ENCODE measurements around the gene CNKSR1. TPM values are rescaled to one million over a fixed set of nuclear protein-coding genes. Genes with fewer than 3 reads are reported as not detected.

CNKSR1 gene
- total RNA-seq, 2 experiments from 2014 or later, result 2.5 TPM

- POLR2A ChIA-PET, result interaction anchor here (0.7 kb wide), 2 partner anchors 65 to 650 kb away, joined by 3 to 5 read pairs; no protein-coding TSS in a partner anchor
These were observed 46.6 kb upstream of the CNKSR1 start for GRCh38 chr1:26130695-26131094.

GRCh38 chr1:26132128-26132833, 45.0 kb upstream of the CNKSR1 start:
- CTCF ChIA-PET (ENCODE audit: unreplicated experiment), result no interaction called here
- TF ChIP-seq CTCF (conservative IDR thresholded peaks at IDR 0.05; ENCODE audit: low read length), result no peak
- no peak for TF ChIP-seq EZH2phosphoT487 (IDR thresholded peaks at IDR 0.05; ENCODE audit: borderline replicate concordance, low read depth, low read length)
- Histone ChIP-seq H3K9me3 (ENCODE audit: low read length) (no peaks in the 10 kb centered on the region), H3K4me1 (ENCODE audit: insufficient read depth, low read length, poor library complexity, severe bottlenecking) (peaks cover 5% of the 10 kb centered on the region), H3K36me3 (ENCODE audit: insufficient read depth, low read length) (no peaks in the 10 kb centered on the region), H3K9me2 (ENCODE audit: insufficient read depth, low read length) (no peaks in the 10 kb centered on the region), H3K4me3 (ENCODE audit: low read depth, low read length, poor library complexity, severe bottlenecking) (no peak overlapping the region), H3K79me2 (ENCODE audit: insufficient read depth, low read depth, low read length) (no peaks in the 10 kb centered on the region), H3K4me2 (ENCODE audit: low read length) (no peak overlapping the region), H2AFZ (ENCODE audit: low read length) (no peak overlapping the region), H4K20me1 (ENCODE audit: insufficient read depth, low read length) (no peaks in the 10 kb centered on the region), H3K27ac (ENCODE audit: low read depth, low read length, poor library complexity, severe bottlenecking) (no peak overlapping the region)
- no TSS peak for BruUV-seq (replicated peaks)
- POLR2A ChIA-PET, result no interaction called here
- no peak for DNase-seq (ENCODE audit: low spot score)
- intact Hi-C loops (cut with micrococcal nuclease; ENCODE audit: unreplicated experiment), result no loop called here

More at GRCh38 chr1:26130695-26131094, 46.6 kb upstream of the CNKSR1 start:
- no peaks in the 10 kb centered on the region for H4K20me1 ChIP-seq (ENCODE audit: insufficient read depth, low read length)
- H2AFZ ChIP-seq (ENCODE audit: low read length), result no peak overlapping the region
- DNase-seq (ENCODE audit: low spot score), result no peak
- CTCF ChIA-PET (ENCODE audit: unreplicated experiment), result no interaction called here
- no peaks in the 10 kb centered on the region for H3K9me2 ChIP-seq (ENCODE audit: insufficient read depth, low read length)
- intact Hi-C loops (cut with micrococcal nuclease; ENCODE audit: unreplicated experiment), result no loop called here
- peaks cover 21% of the 10 kb centered on the region for H3K4me1 ChIP-seq (ENCODE audit: insufficient read depth, low read length, poor library complexity, severe bottlenecking)
- no TSS peak for BruUV-seq (replicated peaks)
- H3K4me3 ChIP-seq (ENCODE audit: low read depth, low read length, poor library complexity, severe bottlenecking), result no peak overlapping the region
- TF ChIP-seq CTCF (conservative IDR thresholded peaks at IDR 0.05; ENCODE audit: low read length) (no peak), EZH2phosphoT487 (IDR thresholded peaks at IDR 0.05; ENCODE audit: borderline replicate concordance, low read depth, low read length) (no peak)
- no peaks in the 10 kb centered on the region for H3K9me3 ChIP-seq (ENCODE audit: low read length)
- peaks cover 2% of the 10 kb centered on the region; the same call in 1 of the 2 replicates for H3K79me2 ChIP-seq (ENCODE audit: insufficient read depth, low read depth, low read length)
- no peak overlapping the region for H3K27ac ChIP-seq (ENCODE audit: low read depth, low read length, poor library complexity, severe bottlenecking)
- no peaks in the 10 kb centered on the region for H3K36me3 ChIP-seq (ENCODE audit: insufficient read depth, low read length)
- no peak overlapping the region for H3K4me2 ChIP-seq (ENCODE audit: low read length)

- intact Hi-C loops (cut with micrococcal nuclease; ENCODE audit: unreplicated experiment), result no loop called here
- Histone ChIP-seq H3K9me2 (ENCODE audit: insufficient read depth, low read length) (no peaks in the 10 kb centered on the region), H3K27ac (ENCODE audit: low read depth, low read length, poor library complexity, severe bottlenecking) (no peak overlapping the region), H3K4me3 (ENCODE audit: low read depth, low read length, poor library complexity, severe bottlenecking) (no peak overlapping the region), H3K4me2 (ENCODE audit: low read length) (no peak overlapping the region), H3K79me2 (ENCODE audit: insufficient read depth, low read depth, low read length) (no peaks in the 10 kb centered on the region), H3K9me3 (ENCODE audit: low read length) (no peaks in the 10 kb centered on the region), H3K36me3 (ENCODE audit: insufficient read depth, low read length) (no peaks in the 10 kb centered on the region), H4K20me1 (ENCODE audit: insufficient read depth, low read length) (no peaks in the 10 kb centered on the region), H2AFZ (ENCODE audit: low read length) (no peak overlapping the region), H3K4me1 (ENCODE audit: insufficient read depth, low read length, poor library complexity, severe bottlenecking) (peaks cover under 1% of the 10 kb centered on the region)
- no peak for TF ChIP-seq EZH2phosphoT487 (IDR thresholded peaks at IDR 0.05; ENCODE audit: borderline replicate concordance, low read depth, low read length)
- TF ChIP-seq CTCF (conservative IDR thresholded peaks at IDR 0.05; ENCODE audit: low read length), result no peak
- CTCF ChIA-PET (ENCODE audit: unreplicated experiment), result no interaction called here
- no peak for DNase-seq (ENCODE audit: low spot score)
- BruUV-seq (replicated peaks), result no TSS peak
- POLR2A ChIA-PET, result no interaction called here
These were observed 44.5 kb upstream of the CNKSR1 start for GRCh38 chr1:26132834-26133167.

All from OCI-LY7 (cell line).